ENCODE results near the gene ZSWIM1.

DNA sequence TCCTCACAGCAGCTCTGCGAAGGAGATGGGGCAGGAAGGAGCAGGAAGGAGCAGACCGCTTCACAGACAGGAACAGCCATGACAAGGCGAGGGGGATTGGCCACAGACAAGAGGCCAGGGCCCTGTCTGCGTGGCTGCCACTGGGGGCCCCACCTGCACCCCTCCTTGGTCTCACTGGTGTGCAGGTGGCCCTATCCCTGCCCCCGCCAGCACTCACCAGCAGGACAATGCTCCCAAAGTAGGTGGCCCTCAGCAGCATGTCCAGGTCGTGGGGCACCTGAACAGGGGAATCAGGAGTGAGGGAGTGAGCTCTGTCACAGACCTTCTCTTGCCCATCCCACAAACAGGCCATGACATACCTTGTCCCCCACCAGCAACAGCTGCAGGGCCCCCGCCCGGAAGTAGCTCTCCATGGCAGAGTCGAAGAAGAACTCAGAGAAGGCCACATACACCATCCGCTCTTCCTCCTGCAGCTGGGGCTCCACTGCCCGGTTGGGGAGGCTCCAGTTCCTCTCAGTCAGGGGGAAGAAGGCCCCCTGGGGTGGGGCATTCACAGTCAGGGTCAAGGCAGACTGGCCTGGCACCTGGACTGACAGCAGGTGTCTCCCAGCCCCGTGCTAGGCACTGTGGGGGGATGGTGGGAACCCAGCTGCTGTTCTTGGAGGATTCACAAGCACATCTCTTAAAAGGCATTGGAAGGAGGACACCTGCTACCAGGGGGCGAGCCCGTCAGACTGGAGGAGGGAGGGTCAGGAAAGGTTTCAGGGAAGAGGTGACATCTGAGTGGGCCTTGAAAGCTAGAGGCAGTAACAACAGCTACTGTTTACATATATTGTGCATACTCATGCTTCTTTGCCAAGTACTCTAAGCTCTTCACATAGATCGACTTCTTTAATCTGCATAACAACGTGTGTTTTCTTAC is 23.8 kb downstream of the ZSWIM1 start:
- TF ChIP-seq, protein P1, sequence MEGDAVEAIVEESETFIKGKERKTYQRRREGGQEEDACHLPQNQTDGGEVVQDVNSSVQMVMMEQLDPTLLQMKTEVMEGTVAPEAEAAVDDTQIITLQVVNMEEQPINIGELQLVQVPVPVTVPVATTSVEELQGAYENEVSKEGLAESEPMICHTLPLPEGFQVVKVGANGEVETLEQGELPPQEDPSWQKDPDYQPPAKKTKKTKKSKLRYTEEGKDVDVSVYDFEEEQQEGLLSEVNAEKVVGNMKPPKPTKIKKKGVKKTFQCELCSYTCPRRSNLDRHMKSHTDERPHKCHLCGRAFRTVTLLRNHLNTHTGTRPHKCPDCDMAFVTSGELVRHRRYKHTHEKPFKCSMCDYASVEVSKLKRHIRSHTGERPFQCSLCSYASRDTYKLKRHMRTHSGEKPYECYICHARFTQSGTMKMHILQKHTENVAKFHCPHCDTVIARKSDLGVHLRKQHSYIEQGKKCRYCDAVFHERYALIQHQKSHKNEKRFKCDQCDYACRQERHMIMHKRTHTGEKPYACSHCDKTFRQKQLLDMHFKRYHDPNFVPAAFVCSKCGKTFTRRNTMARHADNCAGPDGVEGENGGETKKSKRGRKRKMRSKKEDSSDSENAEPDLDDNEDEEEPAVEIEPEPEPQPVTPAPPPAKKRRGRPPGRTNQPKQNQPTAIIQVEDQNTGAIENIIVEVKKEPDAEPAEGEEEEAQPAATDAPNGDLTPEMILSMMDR (IDR thresholded peaks at IDR 0.05): no peak
- TF ChIP-seq POLR2A (IDR thresholded peaks at IDR 0.05): no peak
